SK-N-SH treated with all-trans-retinoic acid at 6 μM for 48 hours (cell line): ENCODE measurements around the gene TWF1.

Experiments
- ARNTL ChIP-seq: fragments of 450-650 bp; formaldehyde crosslinking; IDR thresholded peaks from 2 replicates; pipeline ENCODE4 v1.5.0; 2020; ENCODE audit warnings: low read depth, mild to moderate bottlenecking, moderate library complexity, borderline replicate concordance
- CREB5 ChIP-seq: fragments of 250-450 bp; sonication (Bioruptor Pico); IDR thresholded peaks from 2 replicates; pipeline ENCODE4 v1.5.1; 2020; ENCODE audit warnings: low read depth, mild to moderate bottlenecking, moderate library complexity
- ESRRG ChIP-seq: fragments of 250-450 bp; sonication (Bioruptor Pico); IDR thresholded peaks from 2 replicates; pipeline ENCODE4 v1.6.1; 2021; ENCODE audit warnings: mild to moderate bottlenecking
- GLIS3 ChIP-seq: fragments of 250-450 bp; sonication (Bioruptor Pico); IDR thresholded peaks from 2 replicates; pipeline ENCODE4 v1.5.0; 2020; ENCODE audit warnings: mild to moderate bottlenecking, moderate library complexity
- PATZ1 ChIP-seq: fragments of 250-450 bp; sonication (Bioruptor Pico); IDR thresholded peaks from 2 replicates; pipeline ENCODE4 v1.8.0; 2020; ENCODE audit warnings: mild to moderate bottlenecking, moderate library complexity, borderline replicate concordance
- PPARA ChIP-seq: fragments of 250-450 bp; sonication (Bioruptor Pico); IDR thresholded peaks from 2 replicates; pipeline ENCODE4 v1.5.0; 2020; ENCODE audit warnings: mild to moderate bottlenecking, borderline replicate concordance
- TCF4 ChIP-seq: fragments of 250-450 bp; sonication (Bioruptor Pico); IDR thresholded peaks from 2 replicates; pipeline ENCODE4 v1.8.0; 2021; ENCODE audit warnings: mild to moderate bottlenecking, moderate library complexity, borderline replicate concordance
- TOX ChIP-seq: fragments of 250-450 bp; sonication (Bioruptor Pico); IDR thresholded peaks from 2 replicates; pipeline ENCODE4 v1.8.0; 2021; ENCODE audit warnings: mild to moderate bottlenecking, moderate library complexity, borderline replicate concordance
- ZFP3 ChIP-seq: fragments of 250-450 bp; sonication (Bioruptor Pico); IDR thresholded peaks from 2 replicates; pipeline ENCODE4 v1.5.0; 2020; ENCODE audit warnings: mild to moderate bottlenecking, moderate library complexity
- ZNF8 ChIP-seq: fragments of 450-650 bp; formaldehyde crosslinking; IDR thresholded peaks from 2 replicates; pipeline ENCODE4 v1.5.0; 2020; ENCODE audit warnings: mild to moderate bottlenecking, moderate library complexity

- TF ChIP-seq PPARA (no peak), TOX (CRISPR knock-in tag) (no peak), PATZ1 (CRISPR knock-in tag) (no peak), GLIS3 (no peak), ZFP3 (CRISPR knock-in tag) (no peak), TCF4 (CRISPR knock-in tag) (no peak), ESRRG (CRISPR knock-in tag) (no peak), CREB5 (CRISPR knock-in tag) (no peak), ARNTL (CRISPR knock-in tag) (no peak), ZNF8 (CRISPR knock-in tag) (no peak)
Observed at GRCh38 chr12:43805149-43805859, 813 bp downstream of the TWF1 start.
